Activated B cell treated with CpG ODN at 0.5 μM for 24 hours (primary cell): Measurements from ENCODE around the gene OMA1. TPM values are rescaled to one million over a fixed set of nuclear protein-coding genes. Genes with fewer than 3 reads are reported as not detected.

Experiments
- ATAC-seq: fragments of 200-7000 bp; cut with Tn5 transposase; one replicate; pipeline ENCODE4 v1.10.0; 2021; ENCODE audit warnings: low read depth, mild to moderate bottlenecking, moderate library complexity
- CTCF ChIA-PET: fragments of 350-600 bp; sonication (Branson Sonifier 250); formaldehyde crosslinking; loops from one replicate; lab custom pipeline; 2021; ENCODE audit warnings: antibody characterized with exemption; lab: Charles Lee
- POLR2A ChIA-PET: fragments of 350-600 bp; sonication (Branson Sonifier 250); formaldehyde crosslinking; loops from one replicate; lab custom pipeline; 2021; ENCODE audit warnings: antibody characterized with exemption; lab: Charles Lee
- DNase-seq: peaks from one replicate; pipeline ENCODE4 v3.0.0; 2022
- H3K27ac Mint-ChIP-seq: one replicate; pipeline ENCODE4 v1.8.0; 2020; ENCODE audit warnings: mixed read lengths
- H3K27me3 Mint-ChIP-seq: one replicate; pipeline ENCODE4 v1.8.0; 2021; ENCODE audit warnings: mixed read lengths
- H3K36me3 Mint-ChIP-seq: one replicate; pipeline ENCODE4 v1.8.0; 2021; ENCODE audit warnings: low read depth, mixed read lengths
- H3K4me1 Mint-ChIP-seq: one replicate; pipeline ENCODE4 v1.8.0; 2021; ENCODE audit warnings: mixed read lengths
- H3K4me3 Mint-ChIP-seq: one replicate; pipeline ENCODE4 v1.8.0; 2020; ENCODE audit warnings: mild to moderate bottlenecking, mixed read lengths
- H3K9me3 Mint-ChIP-seq: one replicate; pipeline ENCODE4 v1.8.0; 2020; ENCODE audit warnings: mixed read lengths
- CTCF ChIP-seq: fragments of 200-600 bp; IDR thresholded peaks from one replicate; pipeline ENCODE4 v1.8.0; 2022; ENCODE audit warnings: antibody characterized with exemption, mild to moderate bottlenecking
- intact Hi-C: fragments of 100-400 bp; cut with micrococcal nuclease; formaldehyde crosslinking; loops from one replicate; pipeline ENCODE4 v1.15.1; 2024
- total RNA-seq: library from RNA; stranded (reverse); gene quantifications from 2 replicates; pipeline ENCODE4 v1.2.3, GENCODE V29; 2022

Gene OMA1
- total RNA-seq, 1 donor from 2014 or later, result 48.7 TPM

GRCh38 chr1:58465825-58466629 lies 80.5 kb downstream of the OMA1 start:
- H3K27me3 Mint-ChIP-seq, result no peaks in the 10 kb centered on the region
- H3K4me1 Mint-ChIP-seq, result no peaks in the 10 kb centered on the region
- no peak overlapping the region for H3K27ac Mint-ChIP-seq
- DNase-seq, result no peak
- POLR2A ChIA-PET, result no interaction called here
- no peak for TF ChIP-seq CTCF
- intact Hi-C loops, result no loop called here
- no peak for ATAC-seq
- no peak overlapping the region for H3K4me3 Mint-ChIP-seq
- peaks cover 19% of the 10 kb centered on the region for H3K36me3 Mint-ChIP-seq
- CTCF ChIA-PET, result no interaction called here
- H3K9me3 Mint-ChIP-seq, result no peaks in the 10 kb centered on the region

GRCh38 chr1:58465176-58465575 lies 81.3 kb downstream of the OMA1 start:
- CTCF ChIA-PET, result no interaction called here
- no peak overlapping the region for H3K4me3 Mint-ChIP-seq
- no peaks in the 10 kb centered on the region for H3K4me1 Mint-ChIP-seq
- no peaks in the 10 kb centered on the region for H3K27me3 Mint-ChIP-seq
- no peak for ATAC-seq
- no peak for DNase-seq
- intact Hi-C loops, result no loop called here
- no peaks in the 10 kb centered on the region for H3K9me3 Mint-ChIP-seq
- peaks cover 19% of the 10 kb centered on the region for H3K36me3 Mint-ChIP-seq
- POLR2A ChIA-PET, result no interaction called here
- no peak for TF ChIP-seq CTCF
- H3K27ac Mint-ChIP-seq, result no peak overlapping the region

- DNase-seq, result no peak
- Mint-ChIP-seq H3K9me3 (no peaks in the 10 kb centered on the region), H3K27ac (no peak overlapping the region), H3K27me3 (no peaks in the 10 kb centered on the region), H3K4me3 (no peak overlapping the region), H3K36me3 (peaks cover 6% of the 10 kb centered on the region), H3K4me1 (no peaks in the 10 kb centered on the region)
- intact Hi-C loops, result no loop called here
- ATAC-seq, result no peak
- ChIA-PET POLR2A (no interaction called here), CTCF (no interaction called here)
- TF ChIP-seq CTCF, result no peak
Measured at GRCh38 chr1:58460469-58460868, 86.1 kb downstream of the OMA1 start.

- ATAC-seq (no peak), DNase-seq (no peak)
- intact Hi-C loops, result no loop called here
- H3K4me1 Mint-ChIP-seq, result no peaks in the 10 kb centered on the region
- H3K27me3 Mint-ChIP-seq, result no peaks in the 10 kb centered on the region
- ChIA-PET POLR2A (no interaction called here), CTCF (no interaction called here)
- no peak overlapping the region for H3K27ac Mint-ChIP-seq
- TF ChIP-seq CTCF, result no peak
- H3K36me3 Mint-ChIP-seq, result peaks cover 9% of the 10 kb centered on the region
- no peak overlapping the region for H3K4me3 Mint-ChIP-seq
- H3K9me3 Mint-ChIP-seq, result no peaks in the 10 kb centered on the region
Measured at GRCh38 chr1:58459911-58460310, 86.6 kb downstream of the OMA1 start.

- H3K27ac Mint-ChIP-seq, result no peak overlapping the region
- DNase-seq (no peak), ATAC-seq (no peak)
- ChIA-PET CTCF (no interaction called here), POLR2A (no interaction called here)
- H3K4me1 Mint-ChIP-seq, result no peaks in the 10 kb centered on the region
- no peaks in the 10 kb centered on the region for H3K9me3 Mint-ChIP-seq
- no peaks in the 10 kb centered on the region for H3K27me3 Mint-ChIP-seq
- intact Hi-C loops, result no loop called here
- H3K4me3 Mint-ChIP-seq, result no peak overlapping the region
- TF ChIP-seq CTCF, result no peak
- H3K36me3 Mint-ChIP-seq, result peaks cover 16% of the 10 kb centered on the region
Measured at GRCh38 chr1:58457023-58457635, 89.4 kb downstream of the OMA1 start.
